Measurements from ENCODE around the gene VWC2L. TPM values are rescaled to one million over a fixed set of nuclear protein-coding genes. Genes with fewer than 3 reads are reported as not detected.

Gene VWC2L
- total and polyA plus RNA-seq, 2 experiments from 2014 or later: 0.10 TPM; not detected in 1

- Histone ChIP-seq H3K4me2 (no peak overlapping the region), H3K4me1 (ENCODE audit: insufficient read depth) (no peaks in the 10 kb centered on the region), H3K9me2 (replicated peaks; ENCODE audit: insufficient read depth) (no peaks in the 10 kb centered on the region), H4K20me1 (ENCODE audit: insufficient read depth, poor library complexity, severe bottlenecking) (no peaks in the 10 kb centered on the region), H3K36me3 (replicated peaks; ENCODE audit: insufficient read depth, low read depth) (no peaks in the 10 kb centered on the region), H2AFZ (no peak overlapping the region), H3K9me3 (ENCODE audit: low read depth) (no peaks in the 10 kb centered on the region), H3K4me3 (no peak overlapping the region), H3K27me3 (no peaks in the 10 kb centered on the region), H3K27ac (no peak overlapping the region), H3K79me2 (no peaks in the 10 kb centered on the region)
- no peak for DNase-seq (ENCODE audit: low spot score)
- TF ChIP-seq, protein P1, sequence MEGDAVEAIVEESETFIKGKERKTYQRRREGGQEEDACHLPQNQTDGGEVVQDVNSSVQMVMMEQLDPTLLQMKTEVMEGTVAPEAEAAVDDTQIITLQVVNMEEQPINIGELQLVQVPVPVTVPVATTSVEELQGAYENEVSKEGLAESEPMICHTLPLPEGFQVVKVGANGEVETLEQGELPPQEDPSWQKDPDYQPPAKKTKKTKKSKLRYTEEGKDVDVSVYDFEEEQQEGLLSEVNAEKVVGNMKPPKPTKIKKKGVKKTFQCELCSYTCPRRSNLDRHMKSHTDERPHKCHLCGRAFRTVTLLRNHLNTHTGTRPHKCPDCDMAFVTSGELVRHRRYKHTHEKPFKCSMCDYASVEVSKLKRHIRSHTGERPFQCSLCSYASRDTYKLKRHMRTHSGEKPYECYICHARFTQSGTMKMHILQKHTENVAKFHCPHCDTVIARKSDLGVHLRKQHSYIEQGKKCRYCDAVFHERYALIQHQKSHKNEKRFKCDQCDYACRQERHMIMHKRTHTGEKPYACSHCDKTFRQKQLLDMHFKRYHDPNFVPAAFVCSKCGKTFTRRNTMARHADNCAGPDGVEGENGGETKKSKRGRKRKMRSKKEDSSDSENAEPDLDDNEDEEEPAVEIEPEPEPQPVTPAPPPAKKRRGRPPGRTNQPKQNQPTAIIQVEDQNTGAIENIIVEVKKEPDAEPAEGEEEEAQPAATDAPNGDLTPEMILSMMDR (IDR thresholded peaks at IDR 0.05; ENCODE audit: poor library complexity): no peak
- 92% methylated on average over 2 of the region's 2 CpGs for WGBS (ENCODE audit: low lambda C conversion rate, missing lambda C conversion rate)
These were observed 24.1 kb upstream of the VWC2L start for GRCh38 chr2:214386720-214387119.

- H4K20me1 ChIP-seq (ENCODE audit: insufficient read depth, poor library complexity, severe bottlenecking): no peaks in the 10 kb centered on the region
- H3K4me1 ChIP-seq (ENCODE audit: insufficient read depth): no peaks in the 10 kb centered on the region
- no peaks in the 10 kb centered on the region for H3K9me3 ChIP-seq (ENCODE audit: low read depth)
- no peaks in the 10 kb centered on the region for H3K9me2 ChIP-seq (replicated peaks; ENCODE audit: insufficient read depth)
- no peaks in the 10 kb centered on the region for H3K36me3 ChIP-seq (replicated peaks; ENCODE audit: insufficient read depth, low read depth)
- H3K79me2 ChIP-seq: no peaks in the 10 kb centered on the region
- no peak overlapping the region for H3K4me3 ChIP-seq
- no peak for TF ChIP-seq EZH2 (IDR thresholded peaks at IDR 0.05; ENCODE audit: borderline replicate concordance)
- no peak for TF ChIP-seq EZH2phosphoT487 (IDR thresholded peaks at IDR 0.05; ENCODE audit: low read depth, severe bottlenecking, unreplicated experiment)
- TF ChIP-seq, protein P1 (IDR thresholded peaks at IDR 0.05; ENCODE audit: poor library complexity): no peak
- H3K27me3 ChIP-seq: no peaks in the 10 kb centered on the region
- no peak for DNase-seq (ENCODE audit: low spot score)
- H3K27ac ChIP-seq: no peak overlapping the region
- no peak overlapping the region for H2AFZ ChIP-seq
- H3K4me2 ChIP-seq: no peak overlapping the region
These were observed 21.5 kb upstream of the VWC2L start for GRCh38 chr2:214389334-214389733.

GRCh38 chr2:214393796-214394195, 17.1 kb upstream of the VWC2L start:
- Histone ChIP-seq H3K9me3 (ENCODE audit: low read depth) (no peaks in the 10 kb centered on the region), H4K20me1 (ENCODE audit: insufficient read depth, poor library complexity, severe bottlenecking) (no peaks in the 10 kb centered on the region), H3K36me3 (replicated peaks; ENCODE audit: insufficient read depth, low read depth) (no peaks in the 10 kb centered on the region), H3K27me3 (no peaks in the 10 kb centered on the region), H3K4me3 (no peak overlapping the region), H3K9me2 (replicated peaks; ENCODE audit: insufficient read depth) (no peaks in the 10 kb centered on the region), H3K4me1 (ENCODE audit: insufficient read depth) (no peaks in the 10 kb centered on the region), H3K4me2 (no peak overlapping the region), H3K79me2 (no peaks in the 10 kb centered on the region), H3K27ac (no peak overlapping the region), H2AFZ (no peak overlapping the region)
- TF ChIP-seq EZH2 (IDR thresholded peaks at IDR 0.05; ENCODE audit: borderline replicate concordance) (no peak), EZH2phosphoT487 (IDR thresholded peaks at IDR 0.05; ENCODE audit: low read depth, severe bottlenecking, unreplicated experiment) (no peak)
- TF ChIP-seq, protein P1 (IDR thresholded peaks at IDR 0.05; ENCODE audit: poor library complexity): no peak
- DNase-seq (ENCODE audit: low spot score): no peak

GRCh38 chr2:214395040-214395439, 15.8 kb upstream of the VWC2L start:
- no peak overlapping the region for H3K4me2 ChIP-seq
- H3K36me3 ChIP-seq (replicated peaks; ENCODE audit: insufficient read depth, low read depth): no peaks in the 10 kb centered on the region
- no peak overlapping the region for H3K27ac ChIP-seq
- no peaks in the 10 kb centered on the region for H4K20me1 ChIP-seq (ENCODE audit: insufficient read depth, poor library complexity, severe bottlenecking)
- no peaks in the 10 kb centered on the region for H3K9me2 ChIP-seq (replicated peaks; ENCODE audit: insufficient read depth)
- H3K4me3 ChIP-seq: no peak overlapping the region
- TF ChIP-seq EZH2phosphoT487 (IDR thresholded peaks at IDR 0.05; ENCODE audit: low read depth, severe bottlenecking, unreplicated experiment) (no peak), EZH2 (IDR thresholded peaks at IDR 0.05; ENCODE audit: borderline replicate concordance) (no peak)
- TF ChIP-seq, protein P1 (IDR thresholded peaks at IDR 0.05; ENCODE audit: poor library complexity): no peak
- no peak for DNase-seq (ENCODE audit: low spot score)
- 94% methylated on average over 1 of the region's 1 CpG for WGBS (ENCODE audit: low lambda C conversion rate, missing lambda C conversion rate)
- no peaks in the 10 kb centered on the region for H3K9me3 ChIP-seq (ENCODE audit: low read depth)
- H3K4me1 ChIP-seq (ENCODE audit: insufficient read depth): no peaks in the 10 kb centered on the region
- no peak overlapping the region for H2AFZ ChIP-seq
- H3K79me2 ChIP-seq: no peaks in the 10 kb centered on the region
- H3K27me3 ChIP-seq: no peaks in the 10 kb centered on the region

Measured in hepatocyte (in vitro differentiated cells).